ENCODE measurements around the gene MYL2. TPM values are rescaled to one million over a fixed set of nuclear protein-coding genes. Genes with fewer than 3 reads are reported as not detected.
A peak's percentile ranks its signal among the peaks of the same experiment; 100 is the strongest.

Gene MYL2
- total RNA-seq, 2 donors from 2014 or later: 2.4 TPM; not detected in 1

- intact Hi-C loops (cut with DNase I): loop anchor here (10.0 kb wide), 1 partner anchor 421 kb away; no protein-coding TSS in a partner anchor
- TF ChIP-seq CTCF (IDR thresholded peaks at IDR 0.05): no peak
Observed at GRCh38 chr12:110893956-110894355, 26.4 kb downstream of the MYL2 start.

GRCh38 chr12:110889361-110889760 lies 31.0 kb downstream of the MYL2 start:
- H3K4me1 ChIP-seq: no peaks in the 10 kb centered on the region
- H3K4me3 ChIP-seq: no peak overlapping the region
- no peak overlapping the region for H3K9ac ChIP-seq (ENCODE audit: low read depth in 2 of 2, low read length in 2 of 2)
- H3K36me3 ChIP-seq: no peaks in the 10 kb centered on the region
- intact Hi-C loops (cut with DNase I): no loop called here
- no peak for TF ChIP-seq CTCF (IDR thresholded peaks at IDR 0.05)
- H3K27me3 ChIP-seq: no peaks in the 10 kb centered on the region
- no peaks in the 10 kb centered on the region for H3K9me3 ChIP-seq
- H3K27ac ChIP-seq: no peak overlapping the region
- DNase-seq: no peak

More at GRCh38 chr12:110893956-110894355, 26.4 kb downstream of the MYL2 start:
- Histone ChIP-seq H3K9me3 (no peaks in the 10 kb centered on the region), H3K36me3 (no peaks in the 10 kb centered on the region), H3K27me3 (no peaks in the 10 kb centered on the region), H3K4me1 (no peaks in the 10 kb centered on the region), H3K9ac (ENCODE audit: low read depth in 2 of 2, low read length in 2 of 2) (no peak overlapping the region), H3K4me3 (no peak overlapping the region), H3K27ac (no peak overlapping the region)
- no peak for DNase-seq

DNA sequence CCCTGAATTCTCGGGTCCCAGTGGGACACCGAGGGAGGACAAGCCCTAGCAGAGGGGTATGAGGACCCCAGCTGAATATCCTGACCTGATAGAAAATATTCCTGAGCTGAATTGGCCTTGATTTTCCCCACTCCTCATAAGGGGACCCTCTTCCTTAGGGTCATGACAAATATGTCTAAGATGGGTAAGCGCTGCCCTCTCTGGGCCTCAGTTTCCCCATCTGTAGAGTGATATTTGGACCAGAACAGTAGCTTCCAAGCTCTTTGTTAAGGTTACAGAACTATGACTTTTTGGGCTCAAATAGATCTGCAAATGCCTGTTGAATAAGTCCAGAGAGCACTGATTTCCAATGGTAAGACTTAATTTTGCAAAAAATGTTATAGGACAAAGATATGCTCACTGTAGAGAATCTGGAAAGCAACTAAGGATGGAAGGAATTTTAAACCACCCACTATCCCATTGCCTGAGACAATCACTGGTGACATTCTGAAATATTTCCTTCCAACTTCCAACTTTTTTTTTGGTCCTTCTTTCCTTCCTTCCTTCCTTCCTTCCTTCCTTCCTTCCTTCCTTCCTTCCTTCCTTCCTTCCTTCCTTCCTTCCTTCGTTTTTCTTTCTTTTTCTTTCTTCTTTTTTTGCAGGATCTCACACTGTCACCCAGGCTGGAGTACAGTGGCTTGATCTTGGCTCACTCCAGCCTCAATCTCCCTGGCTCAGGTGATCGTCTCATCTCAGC lies 32.0 kb downstream of the MYL2 start:
- H3K4me1 ChIP-seq: no peaks in the 10 kb centered on the region
- no peaks in the 10 kb centered on the region for H3K27me3 ChIP-seq
- H3K9ac ChIP-seq (ENCODE audit: low read depth in 2 of 2, low read length in 2 of 2): peak overlapping the region in 1 of 2 donors; percentile 51
- intact Hi-C loops (cut with DNase I): no loop called here
- no peaks in the 10 kb centered on the region for H3K9me3 ChIP-seq
- peak; percentile 31 for TF ChIP-seq CTCF (IDR thresholded peaks at IDR 0.05)
- no peak for DNase-seq
- H3K4me3 ChIP-seq: no peak overlapping the region
- no peaks in the 10 kb centered on the region for H3K36me3 ChIP-seq
- no peak overlapping the region for H3K27ac ChIP-seq

DNA sequence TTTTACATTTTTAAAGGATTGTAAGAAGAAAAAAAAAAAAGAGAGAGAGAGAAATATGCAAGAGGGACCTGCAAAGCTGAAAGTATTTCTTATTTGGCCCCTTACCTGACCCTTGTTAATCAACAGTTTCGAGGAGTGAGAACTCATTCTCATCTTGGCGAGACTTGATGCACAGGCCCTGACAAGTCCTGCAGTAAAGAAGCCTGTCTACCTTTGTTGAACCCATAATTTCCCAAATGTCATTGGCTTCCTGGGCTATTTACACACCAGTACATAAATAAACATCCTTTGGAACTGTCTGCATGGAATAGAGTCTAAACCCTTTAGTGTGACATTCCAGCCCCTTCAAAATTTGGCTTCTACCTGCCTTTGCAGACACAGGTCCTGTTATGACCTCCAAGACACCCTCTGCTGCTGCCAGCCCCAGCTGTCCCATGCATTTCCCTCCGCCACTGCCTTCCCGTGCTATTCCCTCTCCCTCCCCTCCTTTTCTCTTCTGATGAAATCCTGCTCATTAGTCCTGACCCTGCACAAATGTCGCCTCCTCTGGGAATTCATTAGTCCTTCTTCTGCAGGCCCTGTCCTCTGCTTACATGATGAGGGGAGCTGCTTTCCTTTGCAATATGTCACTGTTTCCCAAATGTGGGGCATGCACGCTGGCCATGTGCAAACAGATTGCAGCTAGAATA lies 35.1 kb downstream of the MYL2 start:
- H3K9me3 ChIP-seq: no peaks in the 10 kb centered on the region
- no peak for DNase-seq
- no peaks in the 10 kb centered on the region for H3K27me3 ChIP-seq
- no peaks in the 10 kb centered on the region for H3K4me1 ChIP-seq
- H3K9ac ChIP-seq (ENCODE audit: low read depth in 2 of 2, low read length in 2 of 2): no peak overlapping the region
- H3K36me3 ChIP-seq: no peaks in the 10 kb centered on the region
- intact Hi-C loops (cut with DNase I): no loop called here
- no peak overlapping the region for H3K27ac ChIP-seq
- no peak overlapping the region for H3K4me3 ChIP-seq
- no peak for TF ChIP-seq CTCF (IDR thresholded peaks at IDR 0.05)

DNA sequence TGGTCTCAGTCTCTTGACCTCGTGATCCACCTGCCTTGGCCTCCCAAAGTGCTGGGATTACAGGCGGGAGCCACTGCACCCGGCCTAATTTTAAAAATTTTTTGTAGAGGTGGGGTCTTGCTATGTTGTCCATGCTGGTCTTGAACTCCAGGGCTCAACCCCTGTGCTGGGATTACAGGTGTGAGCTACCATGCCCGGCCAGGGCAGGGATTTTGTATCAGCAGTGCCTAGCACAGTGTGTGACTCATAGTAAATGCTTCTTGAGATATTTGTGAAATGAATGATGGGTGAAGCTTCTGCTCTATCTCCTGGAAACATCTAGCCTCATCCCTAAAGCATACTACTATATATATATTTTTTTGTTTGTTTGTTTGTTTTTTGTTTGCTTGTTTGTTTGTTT lies 37.1 kb downstream of the MYL2 start:
- Histone ChIP-seq H3K9ac (ENCODE audit: low read depth in 2 of 2, low read length in 2 of 2) (no peak overlapping the region), H3K27me3 (no peaks in the 10 kb centered on the region), H3K9me3 (no peaks in the 10 kb centered on the region), H3K4me1 (no peaks in the 10 kb centered on the region), H3K4me3 (no peak overlapping the region), H3K36me3 (no peaks in the 10 kb centered on the region), H3K27ac (no peak overlapping the region)
- no peak for TF ChIP-seq CTCF (IDR thresholded peaks at IDR 0.05)
- DNase-seq: no peak
- intact Hi-C loops (cut with DNase I): no loop called here

All from colonic mucosa (tissue), 4 donors.